Measurements from ENCODE around the gene IGFBP2. TPM values are rescaled to one million over a fixed set of nuclear protein-coding genes. Genes with fewer than 3 reads are reported as not detected.
"Not testable (repeated sequence)": the region's sequence is repeated elsewhere in the genome, so short reads cannot be mapped to it uniquely, and the experiment has no call there.

The IGFBP2 gene
- total RNA-seq, 4 donors from 2014 or later = 10.5 to 155 (median 101) TPM

- peaks cover 3% of the 10 kb centered on the region for H3K27me3 ChIP-seq
- H3K36me3 ChIP-seq = no peaks in the 10 kb centered on the region
- H3K4me3 ChIP-seq = no peak overlapping the region
- no peaks in the 10 kb centered on the region for H3K9me3 ChIP-seq
- intact Hi-C loops (cut with DNase I; ENCODE audit: low total_unique reads) = no loop called here
- peaks cover 0 to 13% (median 3%) of the 10 kb centered on the region in 4 donors for H3K4me1 ChIP-seq
- 97 to 100% methylated on average over 1 of the region's 1 CpG for WGBS, 2 donors (ENCODE audit: low coverage in 1 of 2)
- TF ChIP-seq CTCF (IDR thresholded peaks at IDR 0.05) = no peak
- TF ChIP-seq EP300 (IDR thresholded peaks at IDR 0.05; ENCODE audit: low read depth) = no peak
- TF ChIP-seq POLR2AphosphoS5 (IDR thresholded peaks at IDR 0.05) = no peak
- no peak for TF ChIP-seq POLR2A (IDR thresholded peaks at IDR 0.05)
- in situ Hi-C loops (cut with MboI; ENCODE audit: low pct_ligation_motif_present in 1 of 4, low pct_unique_long_range_greater_than_20kb in 1 of 4, low sequenced_read_pairs in 3 of 4) = no loop called here
- no peak for DNase-seq
- H3K27ac ChIP-seq = no peak overlapping the region
Measured at GRCh38 chr2:216594081-216594480, 39.1 kb upstream of the IGFBP2 start.

GRCh38 chr2:216596236-216596979 is 36.8 kb upstream of the IGFBP2 start:
- H3K27me3 ChIP-seq = peaks cover 3% of the 10 kb centered on the region
- H3K4me1 ChIP-seq = no peaks in the 10 kb centered on the region
- H3K27ac ChIP-seq = no peak overlapping the region
- intact Hi-C loops (cut with DNase I; ENCODE audit: low total_unique reads) = no loop called here
- no peaks in the 10 kb centered on the region for H3K9me3 ChIP-seq
- in situ Hi-C loops (cut with MboI; ENCODE audit: low pct_ligation_motif_present in 1 of 4, low pct_unique_long_range_greater_than_20kb in 1 of 4, low sequenced_read_pairs in 3 of 4) = no loop called here
- TF ChIP-seq CTCF (IDR thresholded peaks at IDR 0.05) = no peak
- TF ChIP-seq POLR2AphosphoS5 (IDR thresholded peaks at IDR 0.05) = no peak
- TF ChIP-seq EP300 (IDR thresholded peaks at IDR 0.05; ENCODE audit: low read depth) = no peak
- no peak for TF ChIP-seq POLR2A (IDR thresholded peaks at IDR 0.05)
- no peak overlapping the region for H3K4me3 ChIP-seq
- no peaks in the 10 kb centered on the region for H3K36me3 ChIP-seq
- DNase-seq = no peak
- WGBS, 2 donors (ENCODE audit: low coverage in 1 of 2) = 32 to 43% methylated on average over 8 of the region's 8 CpGs

GRCh38 chr2:216596980-216597509 is 36.2 kb upstream of the IGFBP2 start:
- WGBS, 2 donors (ENCODE audit: low coverage in 1 of 2) = 25 to 70% methylated on average over 1 to 5 of the region's 5 CpGs
- Histone ChIP-seq H3K36me3 (no peaks in the 10 kb centered on the region), H3K4me1 (no peaks in the 10 kb centered on the region), H3K27me3 (peaks cover 3% of the 10 kb centered on the region), H3K4me3 (no peak overlapping the region), H3K9me3 (no peaks in the 10 kb centered on the region), H3K27ac (no peak overlapping the region)
- intact Hi-C loops (cut with DNase I; ENCODE audit: low total_unique reads) = no loop called here
- in situ Hi-C loops (cut with MboI; ENCODE audit: low pct_ligation_motif_present in 1 of 4, low pct_unique_long_range_greater_than_20kb in 1 of 4, low sequenced_read_pairs in 3 of 4) = no loop called here
- no peak for TF ChIP-seq POLR2A (IDR thresholded peaks at IDR 0.05)
- DNase-seq = no peak

GRCh38 chr2:216597825-216598224 is 35.4 kb upstream of the IGFBP2 start:
- H3K36me3 ChIP-seq; in situ Hi-C loops (cut with MboI; ENCODE audit: low pct_ligation_motif_present in 1 of 4, low pct_unique_long_range_greater_than_20kb in 1 of 4, low sequenced_read_pairs in 3 of 4); intact Hi-C loops (cut with DNase I; ENCODE audit: low total_unique reads); H3K4me3 ChIP-seq; H3K9me3 ChIP-seq; H3K27ac ChIP-seq; H3K4me1 ChIP-seq; H3K27me3 ChIP-seq; DNase-seq: not testable (repeated sequence)
- 76 to 84% methylated on average over 4 to 7 of the region's 7 CpGs for WGBS, 2 donors (ENCODE audit: low coverage in 1 of 2)

- Histone ChIP-seq H3K27ac (no peak overlapping the region), H3K4me3 (no peak overlapping the region), H3K36me3 (no peaks in the 10 kb centered on the region), H3K9me3 (no peaks in the 10 kb centered on the region), H3K4me1 (no peaks in the 10 kb centered on the region), H3K27me3 (peaks cover 13% of the 10 kb centered on the region)
- TF ChIP-seq POLR2A (IDR thresholded peaks at IDR 0.05) (no peak), EP300 (IDR thresholded peaks at IDR 0.05; ENCODE audit: low read depth) (no peak), CTCF (IDR thresholded peaks at IDR 0.05) (no peak), POLR2AphosphoS5 (IDR thresholded peaks at IDR 0.05) (no peak)
- intact Hi-C loops (cut with DNase I; ENCODE audit: low total_unique reads) (no loop called here), in situ Hi-C loops (cut with MboI; ENCODE audit: low pct_ligation_motif_present in 1 of 4, low pct_unique_long_range_greater_than_20kb in 1 of 4, low sequenced_read_pairs in 3 of 4) (no loop called here)
- no peak for DNase-seq
- 78 to 100% methylated on average over 1 to 12 of the region's 12 CpGs for WGBS, 2 donors (ENCODE audit: low coverage in 1 of 2)
Measured at GRCh38 chr2:216601632-216602409, 31.4 kb upstream of the IGFBP2 start.
